GM13976 (cell line): ENCODE results near the gene ARHGEF10L.
"Not testable (repeated sequence)": the region's sequence is repeated elsewhere in the genome, so short reads cannot be mapped to it uniquely, and the experiment has no call there.

Source experiments
- DNase-seq: peaks from one replicate; pipeline ENCODE4 v3.0.0; 2012; ENCODE audit warnings: low spot score
- in situ Hi-C: fragments of 300-500 bp; cut with MboI; formaldehyde crosslinking; loops from one replicate; pipeline ENCODE4 v1.12.0; 2022; ENCODE audit warnings: low sequenced_read_pairs, mixed read lengths, inconsistent platforms; ENCODE audit not compliant: unreplicated experiment
- TF ChIP-seq, protein P1 (sequence below): IDR thresholded peaks from 2 replicates; pipeline ENCODE4 v1.5.1; 2012; ENCODE audit warnings: borderline replicate concordance, mild to moderate bottlenecking; ENCODE audit not compliant: insufficient read depth; ENCODE audit errors: extremely low read depth, missing control alignments, control extremely low read depth

The ARHGEF10L gene

DNA sequence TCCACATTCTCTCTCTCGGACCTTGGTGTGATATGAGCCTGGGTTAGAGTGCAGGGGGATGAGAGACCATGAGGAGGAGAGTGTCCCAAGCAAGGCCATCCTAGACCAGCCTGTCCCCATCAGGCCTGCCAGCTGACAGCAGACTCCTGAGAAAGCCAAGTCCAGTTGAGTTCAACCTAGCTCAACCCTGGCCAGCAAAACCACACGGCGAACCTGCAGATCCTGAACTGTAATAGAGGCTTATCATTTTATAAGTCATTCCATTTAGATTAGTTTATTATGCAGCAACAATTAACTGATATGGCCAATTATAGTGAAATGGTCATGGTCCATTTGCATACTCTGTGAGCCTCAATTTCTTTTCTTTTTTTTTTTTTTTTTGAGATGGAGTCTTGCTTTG is 36.4 kb upstream of the ARHGEF10L start:
- no peak for DNase-seq
- in situ Hi-C loops, result loop anchor here (10.0 kb wide), 1 partner anchor 102 kb away; no protein-coding TSS in a partner anchor
- TF ChIP-seq, protein P1, sequence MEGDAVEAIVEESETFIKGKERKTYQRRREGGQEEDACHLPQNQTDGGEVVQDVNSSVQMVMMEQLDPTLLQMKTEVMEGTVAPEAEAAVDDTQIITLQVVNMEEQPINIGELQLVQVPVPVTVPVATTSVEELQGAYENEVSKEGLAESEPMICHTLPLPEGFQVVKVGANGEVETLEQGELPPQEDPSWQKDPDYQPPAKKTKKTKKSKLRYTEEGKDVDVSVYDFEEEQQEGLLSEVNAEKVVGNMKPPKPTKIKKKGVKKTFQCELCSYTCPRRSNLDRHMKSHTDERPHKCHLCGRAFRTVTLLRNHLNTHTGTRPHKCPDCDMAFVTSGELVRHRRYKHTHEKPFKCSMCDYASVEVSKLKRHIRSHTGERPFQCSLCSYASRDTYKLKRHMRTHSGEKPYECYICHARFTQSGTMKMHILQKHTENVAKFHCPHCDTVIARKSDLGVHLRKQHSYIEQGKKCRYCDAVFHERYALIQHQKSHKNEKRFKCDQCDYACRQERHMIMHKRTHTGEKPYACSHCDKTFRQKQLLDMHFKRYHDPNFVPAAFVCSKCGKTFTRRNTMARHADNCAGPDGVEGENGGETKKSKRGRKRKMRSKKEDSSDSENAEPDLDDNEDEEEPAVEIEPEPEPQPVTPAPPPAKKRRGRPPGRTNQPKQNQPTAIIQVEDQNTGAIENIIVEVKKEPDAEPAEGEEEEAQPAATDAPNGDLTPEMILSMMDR, result no peak

DNA sequence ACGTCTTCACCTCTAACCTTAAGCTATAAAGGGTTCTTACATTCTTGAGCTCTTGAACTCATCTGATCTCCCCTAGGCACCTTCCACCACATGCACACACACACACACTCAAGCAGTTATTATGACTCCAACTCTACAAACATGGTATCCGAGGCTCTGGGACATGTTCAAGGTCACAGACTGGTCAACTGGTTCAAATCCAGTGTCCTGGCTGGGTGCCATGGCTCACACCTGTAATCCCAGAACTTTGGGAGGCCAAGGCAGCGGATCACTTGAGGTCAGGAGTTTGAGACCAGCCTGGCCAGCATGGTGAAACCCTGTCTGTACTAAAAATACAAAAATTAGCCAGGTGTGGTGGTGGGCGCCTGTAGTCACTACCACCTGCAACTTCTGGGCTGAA is 32.3 kb upstream of the ARHGEF10L start:
- not testable (repeated sequence) for DNase-seq
- in situ Hi-C loops, result loop anchor here (10.0 kb wide), 1 partner anchor 98 kb away; no protein-coding TSS in a partner anchor

DNA sequence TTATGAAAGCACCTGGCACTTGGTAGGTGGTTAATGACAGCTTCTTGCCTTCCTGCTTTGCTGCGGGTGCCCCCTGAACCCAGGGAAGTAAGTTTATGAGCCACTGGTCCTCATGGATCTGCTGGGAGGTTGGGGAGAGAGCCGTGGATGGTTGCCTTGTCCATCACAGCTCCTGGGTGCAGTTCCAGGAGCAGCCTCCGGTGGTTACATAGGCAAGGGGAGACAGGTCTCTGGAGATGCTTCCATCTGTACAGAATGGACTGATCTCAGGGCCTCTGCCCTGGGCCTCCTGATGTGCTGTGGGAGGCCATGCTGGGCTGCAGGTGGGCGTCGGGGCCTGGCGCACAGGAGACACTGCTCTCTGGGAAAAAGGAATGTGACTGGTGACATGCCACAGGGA is 31.6 kb upstream of the ARHGEF10L start:
- in situ Hi-C loops, result loop anchor here (10.0 kb wide), 1 partner anchor 97 kb away; no protein-coding TSS in a partner anchor
- DNase-seq, result no peak
- TF ChIP-seq, protein P1, result no peak

- TF ChIP-seq, protein P1, result no peak
- DNase-seq, result no peak
- in situ Hi-C loops, result loop anchor here (10.0 kb wide), 1 partner anchor 95 kb away; no protein-coding TSS in a partner anchor
Observed at GRCh38 chr1:17509363-17509762, 30.1 kb upstream of the ARHGEF10L start.

- in situ Hi-C loops, result no loop called here
- TF ChIP-seq, protein P1, result no peak
Observed at GRCh38 chr1:17510138-17510537, 29.4 kb upstream of the ARHGEF10L start.

DNA sequence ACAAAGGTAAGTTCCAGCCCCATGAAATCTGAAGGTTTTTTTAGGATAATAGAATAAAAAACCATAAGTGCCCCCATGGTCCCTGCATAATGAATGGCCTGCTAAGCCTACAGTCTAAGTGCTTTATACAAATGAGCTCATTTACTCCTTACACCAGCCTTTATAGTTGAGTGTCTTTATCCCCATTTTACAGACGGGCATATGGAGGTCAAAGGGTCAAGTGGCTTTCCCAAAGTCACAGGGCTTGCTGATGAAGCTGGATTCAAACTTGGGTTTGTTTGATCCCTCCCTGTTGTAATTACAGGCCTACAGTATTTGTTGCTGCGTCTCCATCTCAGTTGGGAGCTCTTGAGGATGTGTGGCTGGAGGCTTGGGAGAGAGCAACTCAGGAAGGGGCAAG is 28.3 kb upstream of the ARHGEF10L start:
- TF ChIP-seq, protein P1, result no peak
- in situ Hi-C loops, result no loop called here
- no peak for DNase-seq

More at GRCh38 chr1:17510138-17510537, 29.4 kb upstream of the ARHGEF10L start:
- DNase-seq, result no peak

DNA sequence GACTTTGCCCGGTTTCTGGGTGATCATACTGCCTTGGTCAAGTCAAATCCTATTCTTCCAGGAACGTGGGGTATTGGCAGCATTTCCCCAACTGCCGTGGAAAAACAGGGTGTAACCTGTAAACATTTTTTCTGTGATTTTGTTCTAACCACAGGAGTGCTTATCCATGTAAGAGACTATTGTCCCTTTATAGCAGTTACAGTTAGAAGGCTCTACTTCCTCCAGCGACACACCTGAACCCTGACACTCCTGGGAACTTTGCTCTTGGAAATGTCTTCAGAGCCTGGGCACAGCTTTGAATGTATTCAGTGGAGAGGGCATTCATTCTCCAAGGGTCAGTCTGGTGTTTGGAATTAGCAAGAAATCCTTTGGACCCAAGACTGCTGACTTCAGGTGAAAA is 26.4 kb upstream of the ARHGEF10L start:
- in situ Hi-C loops, result no loop called here
- TF ChIP-seq, protein P1, result no peak
- no peak for DNase-seq

GRCh38 chr1:17514776-17515175 is 24.7 kb upstream of the ARHGEF10L start:
- TF ChIP-seq, protein P1, result no peak
- in situ Hi-C loops, result no loop called here
- DNase-seq, result no peak
